HepG2 (cell line): Measurements from ENCODE around the gene ESYT1. TPM values are rescaled to one million over a fixed set of nuclear protein-coding genes. Genes with fewer than 3 reads are reported as not detected.

ENCODE experiments used
- ATAC-seq: fragments of 200-7000 bp; cut with Tn5 transposase; 3 replicates; pipeline ENCODE4 v1.9.1; 2020; ENCODE audit warnings: mild to moderate bottlenecking, moderate library complexity
- BruUV-seq: library from RNA; stranded (reverse); fragments of 400-500 nt; replicated peaks from 2 replicates; lab custom pipeline; 2021; lab: Mats Ljungman, UMichigan
- CTCF ChIA-PET: fragments of 300-600 bp; formaldehyde crosslinking; extraction: SDS; loops from one replicate; lab custom pipeline; 2021; ENCODE audit warnings: low total read pairs, inconsistent platforms, low intra/inter-chr PET ratio; lab: Yijun Ruan, JAX
- POLR2A ChIA-PET: fragments of 350-600 bp; sonication (Branson Sonifier 250); formaldehyde crosslinking; loops from one replicate; lab custom pipeline; 2020; ENCODE audit warnings: antibody characterized with exemption, inconsistent platforms; lab: Yijun Ruan, JAX
- DNase-seq: peaks from one replicate; pipeline ENCODE4 v3.0.0-alpha.2; 2015; ENCODE audit warnings: low spot score
- FAIRE-seq: peaks from 3 replicates; lab custom pipeline; 2011; peaks lifted over from hg19 to GRCh38; lab: Jason Lieb, UNC
- H2AFZ ChIP-seq: one replicate; pipeline ENCODE4 v1.6.1; 2011; ENCODE audit warnings: low read length, inconsistent platforms
- H3K27ac ChIP-seq: fragments of 300-600 bp; 3 replicates; pipeline ENCODE4 v1.8.0; 2011; ENCODE audit warnings: mixed run types, mild to moderate bottlenecking, mixed read lengths, low read length, inconsistent platforms; ENCODE audit not compliant: insufficient read depth; ENCODE audit errors: extremely low read length
- H3K27me3 ChIP-seq, 2 experiments: fragments of 200-600 bp in 1 of 2; 2 replicates in 1 of 2; 3 replicates in 1 of 2; pipeline versions ENCODE4 v1.6.0 to v1.8.0; 2011; ENCODE audit warnings: low read length in 2 of 2, mild to moderate bottlenecking in 2 of 2, moderate library complexity in 2 of 2, inconsistent platforms in 1 of 2; ENCODE audit not compliant: insufficient read depth in 2 of 2, control insufficient read depth in 1 of 2
- H3K36me3 ChIP-seq, 2 experiments: fragments of 200-600 bp in 1 of 2; replicated peaks in 1 of 2; 2 replicates in 1 of 2; 3 replicates in 1 of 2; pipeline versions ENCODE4 v1.5.1 to v1.8.0; 2011; ENCODE audit warnings: low read length in 2 of 2, inconsistent platforms in 1 of 2; ENCODE audit not compliant: insufficient read depth in 2 of 2, control insufficient read depth in 1 of 2
- H3K4me1 ChIP-seq: 2 replicates; pipeline ENCODE4 v1.5.1; 2012; ENCODE audit warnings: low read length, inconsistent platforms; ENCODE audit not compliant: insufficient read depth
- H3K4me2 ChIP-seq: 2 replicates; pipeline ENCODE4 v1.6.0; 2011; ENCODE audit warnings: low read depth, low read length, inconsistent platforms
- H3K4me3 ChIP-seq, 3 experiments: fragments of 200-600 bp in 1 of 3; sonication (generic), shearing (Covaris generic) in 1 of 3; replicated peaks in 1 of 3; 2 replicates each; pipeline ENCODE4 v1.5.1; 2011 to 2016; ENCODE audit warnings: low read length in 3 of 3, inconsistent platforms in 2 of 3, low read depth in 2 of 3, mild to moderate bottlenecking in 2 of 3, control low read depth in 1 of 3, mixed read lengths in 1 of 3; ENCODE audit not compliant: insufficient read depth in 1 of 3
- H3K79me2 ChIP-seq: one replicate; pipeline ENCODE4 v1.6.1; 2011; ENCODE audit warnings: low read length, inconsistent platforms; ENCODE audit not compliant: insufficient read depth
- H3K9ac ChIP-seq: 2 replicates; pipeline ENCODE4 v1.6.0; 2011; ENCODE audit warnings: mild to moderate bottlenecking, low read depth, low read length, inconsistent platforms; ENCODE audit not compliant: insufficient read depth
- H3K9me3 ChIP-seq: 2 replicates; pipeline ENCODE4 v1.5.1; 2012; ENCODE audit warnings: mild to moderate bottlenecking, low read length
- H4K20me1 ChIP-seq: 2 replicates; pipeline ENCODE4 v1.6.0; 2011; ENCODE audit warnings: inconsistent platforms, mild to moderate bottlenecking, low read length, moderate library complexity; ENCODE audit not compliant: insufficient read depth
- AHR ChIP-seq: IDR thresholded peaks from 2 replicates; pipeline ENCODE4 v1.6.1; 2018; ENCODE audit warnings: missing genetic modification reagents, missing compliant biosample characterization
- CEBPG ChIP-seq: IDR thresholded peaks from 2 replicates; pipeline ENCODE4 v1.6.1; 2016
- FOXA3 ChIP-seq: IDR thresholded peaks from 2 replicates; pipeline ENCODE4 v1.6.1; 2016; ENCODE audit warnings: missing genetic modification reagents, missing compliant biosample characterization
- GATAD2A ChIP-seq: IDR thresholded peaks from 2 replicates; pipeline ENCODE4 v1.6.1; 2016
- HOXA7 ChIP-seq: sonication (generic); formaldehyde crosslinking; IDR thresholded peaks from 2 replicates; pipeline ENCODE4 v1.8.1; 2022; ENCODE audit warnings: mild to moderate bottlenecking, missing genetic modification reagents, moderate library complexity
- JUN ChIP-seq: sonication (generic); formaldehyde crosslinking; IDR thresholded peaks from 2 replicates; pipeline ENCODE4 v1.4.0; 2020; ENCODE audit warnings: mild to moderate bottlenecking, missing genetic modification reagents
- KAT7 ChIP-seq: IDR thresholded peaks from 2 replicates; pipeline ENCODE4 v1.6.1; 2018; ENCODE audit warnings: borderline replicate concordance, missing compliant biosample characterization
- MTA1 ChIP-seq: sonication (generic); formaldehyde crosslinking; IDR thresholded peaks from 2 replicates; pipeline ENCODE4 v1.4.0; 2020; ENCODE audit warnings: missing genetic modification reagents, mild to moderate bottlenecking, borderline replicate concordance
- PLRG1 ChIP-seq: fragments of 450-650 bp; conservative IDR thresholded peaks from 2 replicates; pipeline ENCODE4 v1.6.1; 2016
- RFX3 ChIP-seq: IDR thresholded peaks from 2 replicates; pipeline ENCODE4 v1.6.1; 2016; ENCODE audit warnings: missing biosample characterization, missing genetic modification reagents
- SAP130 ChIP-seq: IDR thresholded peaks from 2 replicates; pipeline ENCODE4 v1.6.1; 2016; ENCODE audit warnings: low read depth
- SP4 ChIP-seq: sonication (generic); formaldehyde crosslinking; IDR thresholded peaks from 2 replicates; pipeline ENCODE4 v1.8.1; 2023; ENCODE audit warnings: mild to moderate bottlenecking, missing genetic modification reagents
- ZFP90 ChIP-seq: sonication (generic); formaldehyde crosslinking; IDR thresholded peaks from 2 replicates; pipeline ENCODE4 v1.8.0; 2022; ENCODE audit warnings: missing genetic modification reagents, mild to moderate bottlenecking, inconsistent platforms, borderline replicate concordance
- ZFX ChIP-seq: sonication (generic); formaldehyde crosslinking; IDR thresholded peaks from 2 replicates; pipeline ENCODE4 v1.4.0; 2020; ENCODE audit warnings: mild to moderate bottlenecking, low read depth, missing genetic modification reagents, moderate library complexity
- ZFYVE20 ChIP-seq: sonication (generic); formaldehyde crosslinking; IDR thresholded peaks from 2 replicates; pipeline ENCODE4 v1.8.0; 2023; ENCODE audit warnings: low read depth, mild to moderate bottlenecking, moderate library complexity, missing genetic modification reagents, borderline replicate concordance
- ZKSCAN1 ChIP-seq: fragments of 150-350 bp; IDR thresholded peaks from 2 replicates; pipeline ENCODE4 v1.6.1; 2014; ENCODE audit warnings: low read length
- ZNF253 ChIP-seq: sonication (generic); formaldehyde crosslinking; IDR thresholded peaks from 2 replicates; pipeline ENCODE4 v1.8.0; 2022; ENCODE audit warnings: mild to moderate bottlenecking, missing genetic modification reagents, borderline replicate concordance
- ZNF567 ChIP-seq: sonication (generic); formaldehyde crosslinking; IDR thresholded peaks from 2 replicates; pipeline ENCODE4 v1.8.1; 2023; ENCODE audit warnings: mild to moderate bottlenecking, missing genetic modification reagents, borderline replicate concordance
- ZNF720 ChIP-seq: sonication (generic); formaldehyde crosslinking; IDR thresholded peaks from 2 replicates; pipeline ENCODE4 v1.4.0; 2020; ENCODE audit warnings: missing genetic modification reagents
- WGBS: methylation state at CpG from one replicate; pipeline ENCODE4 v1.1.6; 2017; ENCODE audit warnings: low lambda C conversion rate; 5-methylcytosine and 5-hydroxymethylcytosine counted together
- in situ Hi-C: cut with HindIII; loops from 2 replicates; pipeline ENCODE4 v1.10.0; 2017; ENCODE audit warnings: low pct_unique_long_range_greater_than_20kb; ENCODE audit not compliant: extremely low pct_ligation_motif_present
- intact Hi-C: fragments of 100-400 bp; cut with micrococcal nuclease; formaldehyde crosslinking; loops from one replicate; pipeline ENCODE4 v1.10.0; 2022; ENCODE audit not compliant: unreplicated experiment
- polyA plus RNA-seq, 8 experiments: library from polyadenylated mRNA; depleted of rRNA in 3 of 8; stranded (reverse) in 7 of 8; unstranded in 1 of 8; fragments of >200 nt; fragmentation: Illumina TruSeq in 4 of 8; extraction: Trizol in 4 of 8; gene quantifications; 2 replicates each; pipeline versions ENCODE4 v1.2.1 to v1.2.3, GENCODE V29; 2011 to 2016; ENCODE audit warnings: low read depth in 4 of 8, missing spikeins in 1 of 8, mixed read lengths in 1 of 8; ENCODE audit not compliant: insufficient read depth in 1 of 8
- total RNA-seq, 5 experiments: library from RNA; depleted of rRNA; stranded (reverse); fragments of >200 nt; fragmentation: Illumina TruSeq; extraction: Trizol; gene quantifications; 2 replicates each; pipeline ENCODE4 v1.2.3, GENCODE V29; 2016; ENCODE audit warnings: low read depth in 1 of 5
- TF ChIP-seq, protein P1 (sequence below): sonication (generic); formaldehyde crosslinking; IDR thresholded peaks from 2 replicates; pipeline ENCODE4 v1.5.1; 2020; ENCODE audit warnings: missing genetic modification reagents, mild to moderate bottlenecking, borderline replicate concordance
- TF ChIP-seq, protein P2 (sequence below): sonication (generic); formaldehyde crosslinking; IDR thresholded peaks from 2 replicates; pipeline ENCODE4 v1.5.0; 2020; ENCODE audit warnings: missing genetic modification reagents
- TF ChIP-seq, protein P3 (sequence below): sonication (generic); formaldehyde crosslinking; IDR thresholded peaks from 2 replicates; pipeline ENCODE4 v1.9.0; 2021; ENCODE audit warnings: missing genetic modification reagents, mild to moderate bottlenecking, borderline replicate concordance

Gene ESYT1
- total and polyA plus RNA-seq, 2 of the 13 experiments (the other 11 are each of a cell fraction or from before 2014, with no cell fraction given): 66.9 to 71.0 TPM

DNA sequence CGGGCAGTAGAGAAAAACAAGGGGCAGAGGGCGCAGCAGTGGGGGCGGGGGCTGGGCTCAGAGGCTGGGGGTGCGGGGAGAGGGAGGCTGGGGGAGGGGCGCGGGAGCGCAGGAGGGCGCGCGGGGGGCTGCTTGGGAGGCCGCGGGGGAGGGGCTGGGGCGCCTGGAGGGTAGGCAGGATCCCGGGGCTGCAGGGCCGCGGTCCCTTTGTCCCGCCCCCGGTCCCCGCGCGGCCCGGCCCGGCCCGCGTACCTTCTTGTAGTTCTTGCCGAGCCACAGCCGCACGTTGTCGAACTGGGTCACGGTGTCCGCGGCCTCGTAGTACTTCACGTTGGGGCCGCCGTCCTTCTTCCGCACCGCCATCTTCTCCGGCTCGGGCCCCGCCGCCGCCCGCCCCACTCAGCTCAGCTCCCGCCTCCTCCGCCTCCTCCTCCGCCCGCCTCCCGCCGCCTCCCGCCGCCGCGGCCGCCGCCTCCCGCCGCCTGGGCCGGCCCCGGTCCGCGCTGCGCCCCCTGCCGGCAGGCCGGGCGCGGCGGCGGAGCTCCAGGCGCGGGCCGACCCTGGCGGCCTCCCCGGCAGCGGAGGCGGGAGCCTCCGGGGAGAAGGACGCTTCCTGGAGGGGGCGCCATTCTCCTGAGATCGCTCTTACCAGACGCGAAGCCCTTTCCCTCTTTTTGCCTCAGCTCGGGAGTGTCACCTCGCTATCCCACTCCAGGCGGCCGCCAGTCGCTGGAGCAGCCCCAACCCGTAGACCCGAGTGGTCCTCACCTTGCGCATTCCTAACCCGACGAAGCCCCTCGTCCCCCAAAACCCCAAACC lies 61.2 kb downstream of the ESYT1 start, which contains the start of gene SMARCC2:
Gene SMARCC2 (minus strand): TSS at position 385 of the 819 bp plus-strand sequence. CDS start 22 bp downstream, at position 363.
- Histone ChIP-seq H3K4me1 (peaks cover 34% of the 10 kb centered on the region), H3K4me3 (peak within 1 kb of the TSS; percentile 76 to 94 (median 93)), H2AFZ (peak within 1 kb of the TSS; percentile 56), H3K4me2 (peak within 1 kb of the TSS; percentile 86), H3K9me3 (no peaks in the 10 kb centered on the region), H3K27me3 (no peaks in the 10 kb centered on the region; a peak in 1 of 5 replicates), H3K27ac (peak within 1 kb of the TSS; percentile 74), H4K20me1 (no peaks in the 10 kb centered on the region), H3K9ac (peak within 1 kb of the TSS; percentile 76), H3K36me3 (peaks cover 2 to 16% of the 10 kb centered on the region in 2 experiments; a peak in 2 of 5 replicates), H3K79me2 (peaks cover 19% of the 10 kb centered on the region)
- DNase-seq (peak; percentile 73), FAIRE-seq (no peak), ATAC-seq (peak; percentile 86)
- 2% methylated on average over 33 of the region's 93 CpGs for WGBS
- in situ Hi-C loops (loop anchor here (5.0 kb wide), 1 partner anchor 62 kb away; the partner anchor contains the start of gene ESYT1), intact Hi-C loops (loop anchor here (1.0 to 2.0 kb wide), 2 partner anchors 63 to 70 kb away; no protein-coding TSS in a partner anchor)
- BruUV-seq: no TSS peak
- CTCF ChIA-PET: interaction anchor here (0.8 to 2.7 kb wide), 7 partner anchors 31 to 450 kb away, joined by 3 to 49 read pairs (median 3); partner anchors contain the start of genes ERBB3, ESYT1, MYL6 and MYL6B
- POLR2A ChIA-PET: interaction anchor here (0.8 to 3.6 kb wide), 19 partner anchors 9 to 299 kb away, joined by 3 to 48 read pairs (median 6); partner anchors contain the start of genes CNPY2, ESYT1, GLS2 and MYL6
- TF ChIP-seq MTA1 (CRISPR knock-in tag) (no peak), JUN (no peak), KAT7 (CRISPR knock-in tag) (no peak), SP4 (no peak), HOXA7 (CRISPR knock-in tag) (no peak), ZNF720 (no peak), PLRG1 (no peak), SAP130 (CRISPR knock-in tag) (peak; percentile 52), ZKSCAN1 (peak; percentile 45; the same call in 1 of the 2 replicates), RFX3 (CRISPR knock-in tag) (no peak), ZFYVE20 (CRISPR knock-in tag) (no peak), AHR (CRISPR knock-in tag) (no peak), ZFP90 (CRISPR knock-in tag) (0 out of 2 replicates have a peak, but pooled peaks have one; percentile 18), GATAD2A (CRISPR knock-in tag) (no peak), ZNF253 (CRISPR knock-in tag) (no peak), ZFX (CRISPR knock-in tag) (peak; percentile 40), FOXA3 (CRISPR knock-in tag) (0 out of 2 replicates have a peak, but pooled peaks have one; percentile 11), CEBPG (CRISPR knock-in tag) (no peak), ZNF567 (CRISPR knock-in tag) (no peak)
- TF ChIP-seq, protein P1, sequence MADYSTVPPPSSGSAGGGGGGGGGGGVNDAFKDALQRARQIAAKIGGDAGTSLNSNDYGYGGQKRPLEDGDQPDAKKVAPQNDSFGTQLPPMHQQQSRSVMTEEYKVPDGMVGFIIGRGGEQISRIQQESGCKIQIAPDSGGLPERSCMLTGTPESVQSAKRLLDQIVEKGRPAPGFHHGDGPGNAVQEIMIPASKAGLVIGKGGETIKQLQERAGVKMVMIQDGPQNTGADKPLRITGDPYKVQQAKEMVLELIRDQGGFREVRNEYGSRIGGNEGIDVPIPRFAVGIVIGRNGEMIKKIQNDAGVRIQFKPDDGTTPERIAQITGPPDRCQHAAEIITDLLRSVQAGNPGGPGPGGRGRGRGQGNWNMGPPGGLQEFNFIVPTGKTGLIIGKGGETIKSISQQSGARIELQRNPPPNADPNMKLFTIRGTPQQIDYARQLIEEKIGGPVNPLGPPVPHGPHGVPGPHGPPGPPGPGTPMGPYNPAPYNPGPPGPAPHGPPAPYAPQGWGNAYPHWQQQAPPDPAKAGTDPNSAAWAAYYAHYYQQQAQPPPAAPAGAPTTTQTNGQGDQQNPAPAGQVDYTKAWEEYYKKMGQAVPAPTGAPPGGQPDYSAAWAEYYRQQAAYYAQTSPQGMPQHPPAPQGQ (CRISPR knock-in tag): no peak
- TF ChIP-seq, protein P2, sequence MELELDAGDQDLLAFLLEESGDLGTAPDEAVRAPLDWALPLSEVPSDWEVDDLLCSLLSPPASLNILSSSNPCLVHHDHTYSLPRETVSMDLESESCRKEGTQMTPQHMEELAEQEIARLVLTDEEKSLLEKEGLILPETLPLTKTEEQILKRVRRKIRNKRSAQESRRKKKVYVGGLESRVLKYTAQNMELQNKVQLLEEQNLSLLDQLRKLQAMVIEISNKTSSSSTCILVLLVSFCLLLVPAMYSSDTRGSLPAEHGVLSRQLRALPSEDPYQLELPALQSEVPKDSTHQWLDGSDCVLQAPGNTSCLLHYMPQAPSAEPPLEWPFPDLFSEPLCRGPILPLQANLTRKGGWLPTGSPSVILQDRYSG (CRISPR knock-in tag): no peak
- TF ChIP-seq, protein P3, sequence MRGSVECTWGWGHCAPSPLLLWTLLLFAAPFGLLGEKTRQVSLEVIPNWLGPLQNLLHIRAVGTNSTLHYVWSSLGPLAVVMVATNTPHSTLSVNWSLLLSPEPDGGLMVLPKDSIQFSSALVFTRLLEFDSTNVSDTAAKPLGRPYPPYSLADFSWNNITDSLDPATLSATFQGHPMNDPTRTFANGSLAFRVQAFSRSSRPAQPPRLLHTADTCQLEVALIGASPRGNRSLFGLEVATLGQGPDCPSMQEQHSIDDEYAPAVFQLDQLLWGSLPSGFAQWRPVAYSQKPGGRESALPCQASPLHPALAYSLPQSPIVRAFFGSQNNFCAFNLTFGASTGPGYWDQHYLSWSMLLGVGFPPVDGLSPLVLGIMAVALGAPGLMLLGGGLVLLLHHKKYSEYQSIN (CRISPR knock-in tag): no peak
